DND-41 (cell line): ENCODE measurements around the gene SGSH.

ENCODE experiments used
- ATAC-seq: fragments of 200-7000 bp; cut with Tn5 transposase; 3 replicates; pipeline ENCODE4 v1.9.1; 2021; ENCODE audit warnings: low read depth; ENCODE audit not compliant: insufficient read depth
- DNase-seq: peaks from one replicate; pipeline ENCODE4 v3.0.0-alpha.2; 2020
- H2AFZ ChIP-seq: 2 replicates; pipeline ENCODE4 v1.6.0; 2012; ENCODE audit warnings: low read depth, low read length
- H3K27ac ChIP-seq: 2 replicates; pipeline ENCODE4 v1.5.1; 2012; ENCODE audit warnings: low read length, inconsistent platforms
- H3K27me3 ChIP-seq: fragments of 200-600 bp; sonication (generic); 2 replicates; pipeline ENCODE4 v1.6.0; 2012; ENCODE audit warnings: low read length, mild to moderate bottlenecking, inconsistent platforms; ENCODE audit not compliant: insufficient read depth, poor library complexity
- H3K36me3 ChIP-seq: 2 replicates; pipeline ENCODE4 v1.5.1; 2012; ENCODE audit warnings: low read length, inconsistent platforms; ENCODE audit not compliant: insufficient read depth
- H3K4me1 ChIP-seq: 2 replicates; pipeline ENCODE4 v1.5.1; 2012; ENCODE audit warnings: mild to moderate bottlenecking, low read length; ENCODE audit not compliant: insufficient read depth
- H3K4me2 ChIP-seq: 2 replicates; pipeline ENCODE4 v1.6.0; 2012; ENCODE audit warnings: mild to moderate bottlenecking, moderate library complexity, low read length, inconsistent platforms; ENCODE audit not compliant: insufficient read depth
- H3K4me3 ChIP-seq, 2 experiments: fragments of 200-600 bp in 1 of 2; shearing (Covaris generic) in 1 of 2; 2 replicates each; pipeline ENCODE4 v1.5.1; 2012 to 2016; ENCODE audit warnings: inconsistent platforms in 2 of 2, low read length in 2 of 2, mild to moderate bottlenecking in 2 of 2, low read depth in 1 of 2, moderate library complexity in 1 of 2
- H3K79me2 ChIP-seq: 2 replicates; pipeline ENCODE4 v1.6.0; 2012; ENCODE audit warnings: low read length, inconsistent platforms; ENCODE audit not compliant: insufficient read depth
- H3K9ac ChIP-seq: 2 replicates; pipeline ENCODE4 v1.6.0; 2012; ENCODE audit warnings: low read depth, mild to moderate bottlenecking, inconsistent platforms, low read length, moderate library complexity
- H3K9me3 ChIP-seq: 2 replicates; pipeline ENCODE4 v1.5.1; 2012; ENCODE audit warnings: low read length, moderate library complexity, mild to moderate bottlenecking, inconsistent platforms; ENCODE audit not compliant: insufficient read depth, severe bottlenecking
- H4K20me1 ChIP-seq: 2 replicates; pipeline ENCODE4 v1.6.0; 2012; ENCODE audit warnings: low read length; ENCODE audit not compliant: insufficient read depth
- EZH2 ChIP-seq: IDR thresholded peaks from 3 replicates; pipeline ENCODE4 v1.6.1; 2012; ENCODE audit warnings: borderline replicate concordance, low read depth, mild to moderate bottlenecking, moderate library complexity, low read length, inconsistent platforms; ENCODE audit not compliant: severe bottlenecking
- TF ChIP-seq, protein P1 (sequence below): IDR thresholded peaks from 2 replicates; pipeline ENCODE4 v1.5.1; 2012; ENCODE audit warnings: borderline replicate concordance, low read length, moderate library complexity, mild to moderate bottlenecking; ENCODE audit not compliant: poor library complexity, severe bottlenecking; ENCODE audit errors: extremely low read depth

The SGSH gene

GRCh38 chr17:80196652-80197051 lies 23.5 kb downstream of the SGSH start:
- 0 out of 2 replicates have a peak, but pooled peaks cover 5% of the 10 kb centered on the region for H4K20me1 ChIP-seq
- no peak overlapping the region for H3K4me2 ChIP-seq
- no peak overlapping the region for H3K9ac ChIP-seq
- no peaks in the 10 kb centered on the region for H3K27me3 ChIP-seq
- no peaks in the 10 kb centered on the region for H3K4me1 ChIP-seq
- H3K9me3 ChIP-seq, result no peaks in the 10 kb centered on the region
- no peaks in the 10 kb centered on the region for H3K36me3 ChIP-seq
- no peak overlapping the region for H3K4me3 ChIP-seq
- TF ChIP-seq, protein P1, sequence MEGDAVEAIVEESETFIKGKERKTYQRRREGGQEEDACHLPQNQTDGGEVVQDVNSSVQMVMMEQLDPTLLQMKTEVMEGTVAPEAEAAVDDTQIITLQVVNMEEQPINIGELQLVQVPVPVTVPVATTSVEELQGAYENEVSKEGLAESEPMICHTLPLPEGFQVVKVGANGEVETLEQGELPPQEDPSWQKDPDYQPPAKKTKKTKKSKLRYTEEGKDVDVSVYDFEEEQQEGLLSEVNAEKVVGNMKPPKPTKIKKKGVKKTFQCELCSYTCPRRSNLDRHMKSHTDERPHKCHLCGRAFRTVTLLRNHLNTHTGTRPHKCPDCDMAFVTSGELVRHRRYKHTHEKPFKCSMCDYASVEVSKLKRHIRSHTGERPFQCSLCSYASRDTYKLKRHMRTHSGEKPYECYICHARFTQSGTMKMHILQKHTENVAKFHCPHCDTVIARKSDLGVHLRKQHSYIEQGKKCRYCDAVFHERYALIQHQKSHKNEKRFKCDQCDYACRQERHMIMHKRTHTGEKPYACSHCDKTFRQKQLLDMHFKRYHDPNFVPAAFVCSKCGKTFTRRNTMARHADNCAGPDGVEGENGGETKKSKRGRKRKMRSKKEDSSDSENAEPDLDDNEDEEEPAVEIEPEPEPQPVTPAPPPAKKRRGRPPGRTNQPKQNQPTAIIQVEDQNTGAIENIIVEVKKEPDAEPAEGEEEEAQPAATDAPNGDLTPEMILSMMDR, result no peak
- no peak for TF ChIP-seq EZH2
- H3K27ac ChIP-seq, result no peak overlapping the region
- no peaks in the 10 kb centered on the region for H3K79me2 ChIP-seq
- DNase-seq, result no peak
- ATAC-seq, result no peak
- H2AFZ ChIP-seq, result no peak overlapping the region

GRCh38 chr17:80195671-80196529 lies 24.2 kb downstream of the SGSH start:
- H3K9ac ChIP-seq, result no peak overlapping the region
- DNase-seq, result peak; percentile 52

DNA sequence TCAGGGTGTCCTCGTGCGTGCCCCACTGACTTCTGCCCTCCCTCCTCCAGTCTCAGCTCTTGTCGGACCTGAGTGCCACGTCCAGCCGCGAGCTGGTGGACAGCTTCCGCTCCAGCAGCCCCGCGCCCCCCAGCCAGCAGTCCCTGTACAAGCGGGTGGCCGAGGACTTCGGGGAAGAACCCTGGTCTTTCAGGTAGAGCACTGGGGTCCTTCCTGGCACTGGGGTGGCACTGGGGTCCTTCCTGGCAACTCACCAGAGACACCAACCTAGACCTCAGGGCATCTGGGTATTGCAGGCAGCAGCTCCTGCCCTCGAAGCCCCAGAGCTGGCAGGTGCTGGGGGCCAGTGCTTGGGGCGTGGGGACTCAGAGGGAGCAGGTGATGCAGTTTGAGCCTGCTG lies 25.0 kb downstream of the SGSH start:
- Histone ChIP-seq H3K9me3 (no peaks in the 10 kb centered on the region), H3K4me3 (no peak overlapping the region)

More at GRCh38 chr17:80195671-80196529, 24.2 kb downstream of the SGSH start:
- H2AFZ ChIP-seq, result no peak overlapping the region
- H3K4me2 ChIP-seq, result no peak overlapping the region
- H3K36me3 ChIP-seq, result no peaks in the 10 kb centered on the region
- no peak for TF ChIP-seq EZH2
- TF ChIP-seq, protein P1, result peak; percentile 98
- H3K27ac ChIP-seq, result no peak overlapping the region
- no peaks in the 10 kb centered on the region for H3K9me3 ChIP-seq
- peak; percentile 52; the same call in 1 of the 3 replicates for ATAC-seq
- 0 out of 2 replicates have a peak, but pooled peaks cover 5% of the 10 kb centered on the region for H4K20me1 ChIP-seq
- H3K4me3 ChIP-seq, result no peak overlapping the region
- H3K4me1 ChIP-seq, result no peaks in the 10 kb centered on the region
- H3K79me2 ChIP-seq, result no peaks in the 10 kb centered on the region
- H3K27me3 ChIP-seq, result no peaks in the 10 kb centered on the region

More for the DNA sequence above, 25.0 kb downstream of the SGSH start:
- H2AFZ ChIP-seq, result no peak overlapping the region
- H3K36me3 ChIP-seq, result no peaks in the 10 kb centered on the region
- H3K27me3 ChIP-seq, result no peaks in the 10 kb centered on the region
- no peak for TF ChIP-seq EZH2
- TF ChIP-seq, protein P1, result no peak
- ATAC-seq (no peak), DNase-seq (no peak)
- H3K27ac ChIP-seq, result no peak overlapping the region
- no peaks in the 10 kb centered on the region for H3K4me1 ChIP-seq
- H3K4me2 ChIP-seq, result no peak overlapping the region
- no peaks in the 10 kb centered on the region for H3K79me2 ChIP-seq
- H3K9ac ChIP-seq, result no peak overlapping the region
- 0 out of 2 replicates have a peak, but pooled peaks cover 5% of the 10 kb centered on the region for H4K20me1 ChIP-seq
